Vagina (tissue), 2 donors: ENCODE results near the gene SMG6. TPM values are rescaled to one million over a fixed set of nuclear protein-coding genes. Genes with fewer than 3 reads are reported as not detected.

Experiments used
- DNase-seq, 2 donors: peaks; one replicate each; pipeline ENCODE4 v3.0.0-alpha.2; 2017; ENCODE audit errors: extremely low spot score in 2 of 2
- H3K27ac ChIP-seq: fragments of 200-600 bp; sonication (generic); one replicate; pipeline ENCODE4 v1.5.1; 2019
- H3K27me3 ChIP-seq: fragments of 200-600 bp; sonication (generic); one replicate; pipeline ENCODE4 v1.5.1; 2019
- H3K36me3 ChIP-seq, 2 donors: fragments of 200-600 bp; sonication (generic); one replicate each; pipeline ENCODE4 v1.5.1; 2017 to 2019
- H3K4me1 ChIP-seq: fragments of 200-600 bp; sonication (generic); one replicate; pipeline ENCODE4 v1.5.1; 2019
- H3K4me3 ChIP-seq, 2 donors: fragments of 200-600 bp; sonication (generic); 1 replicate in 1 of 2; 2 replicates in 1 of 2; pipeline ENCODE4 v1.5.1; 2016 to 2019
- H3K9me3 ChIP-seq: fragments of 200-600 bp; sonication (generic); one replicate; pipeline ENCODE4 v1.5.1; 2019
- CTCF ChIP-seq, 3 experiments: fragments of 450-650 bp in 2 of 3; fragments of 200-600 bp in 1 of 3; sonication (generic) in 1 of 3; IDR thresholded peaks; one replicate each; pipeline ENCODE4 v1.5.1; 2017 to 2019; ENCODE audit warnings: antibody characterized with exemption in 3 of 3, mild to moderate bottlenecking in 2 of 3, moderate library complexity in 2 of 3
- POLR2A ChIP-seq, 2 donors: fragments of 450-650 bp; IDR thresholded peaks; one replicate each; pipeline ENCODE4 v1.6.1; 2017; ENCODE audit warnings: antibody characterized with exemption in 2 of 2, mild to moderate bottlenecking in 2 of 2, moderate library complexity in 2 of 2
- POLR2AphosphoS5 ChIP-seq, 2 donors: sonication (generic); formaldehyde crosslinking; IDR thresholded peaks; one replicate each; pipeline ENCODE4 v1.9.0; 2017; ENCODE audit warnings: antibody characterized with exemption in 2 of 2, mild to moderate bottlenecking in 2 of 2, low read depth in 1 of 2; ENCODE audit not compliant: insufficient read depth in 1 of 2
- intact Hi-C: fragments of 100-400 bp; cut with DNase I; formaldehyde crosslinking; loops from one replicate; pipeline ENCODE4 v1.15.1; 2023
- total RNA-seq: library from RNA; depleted of rRNA; stranded (reverse); fragments of >200 nt; gene quantifications from one replicate; pipeline ENCODE4 v1.2.3, GENCODE V29; 2016

Gene SMG6
- total RNA-seq, 1 donor from 2014 or later, result 46.2 TPM

DNA sequence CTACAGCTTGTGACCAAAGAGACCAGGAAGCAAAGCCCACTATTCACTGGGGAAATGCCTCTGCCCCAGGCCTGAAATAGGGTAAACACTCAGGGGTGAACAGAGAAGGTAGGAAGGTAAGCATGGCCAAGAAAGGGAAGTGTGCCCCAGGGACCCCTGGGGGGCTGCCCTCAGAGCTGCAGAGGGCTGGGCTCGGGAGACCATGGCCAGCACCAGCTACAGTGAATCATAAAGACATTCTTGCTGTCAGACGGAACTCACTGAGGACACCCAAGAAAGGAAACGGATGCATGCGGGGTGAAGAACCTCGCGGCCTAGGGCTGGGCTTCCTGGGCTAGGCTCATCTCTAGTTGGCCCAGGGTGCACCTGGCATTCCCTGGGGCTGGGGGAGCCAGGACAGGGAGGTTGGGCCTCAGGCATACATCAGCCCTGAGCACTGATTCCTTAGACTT, 239.0 kb downstream of the SMG6 start:
- H3K9me3 ChIP-seq, result no peaks in the 10 kb centered on the region
- H3K4me1 ChIP-seq, result peaks cover 76% of the 10 kb centered on the region
- intact Hi-C loops, result no loop called here
- DNase-seq, result no peak
- H3K27ac ChIP-seq, result peak overlapping the region; percentile 95
- H3K4me3 ChIP-seq, result no peak overlapping the region
- peaks cover 0 to 12% of the 10 kb centered on the region in 2 donors for H3K36me3 ChIP-seq
- H3K27me3 ChIP-seq, result no peaks in the 10 kb centered on the region
- TF ChIP-seq POLR2A (IDR thresholded peaks at IDR 0.05), result no peak
- TF ChIP-seq POLR2AphosphoS5 (IDR thresholded peaks at IDR 0.05; ENCODE audit: insufficient read depth in 1 of 2, low read depth in 1 of 2), result peak in 1 of 2 donors; percentile 10

GRCh38 chr17:2064147-2064489, 239.5 kb downstream of the SMG6 start:
- Histone ChIP-seq H3K27ac (peak overlapping the region; percentile 95), H3K36me3 (peaks cover 0 to 15% of the 10 kb centered on the region in 2 donors), H3K4me3 (no peak overlapping the region), H3K27me3 (no peaks in the 10 kb centered on the region), H3K9me3 (no peaks in the 10 kb centered on the region), H3K4me1 (peaks cover 80% of the 10 kb centered on the region)
- intact Hi-C loops, result no loop called here
- DNase-seq, result no peak
- TF ChIP-seq CTCF (IDR thresholded peaks at IDR 0.05), result no peak
- no peak for TF ChIP-seq POLR2AphosphoS5 (IDR thresholded peaks at IDR 0.05; ENCODE audit: insufficient read depth in 1 of 2, low read depth in 1 of 2)

- peaks cover 0 to 21% of the 10 kb centered on the region in 2 donors for H3K36me3 ChIP-seq
- no peaks in the 10 kb centered on the region for H3K9me3 ChIP-seq
- no peak overlapping the region for H3K4me3 ChIP-seq
- intact Hi-C loops, result no loop called here
- peaks cover 82% of the 10 kb centered on the region for H3K4me1 ChIP-seq
- no peak for DNase-seq
- TF ChIP-seq POLR2A (IDR thresholded peaks at IDR 0.05) (no peak), POLR2AphosphoS5 (IDR thresholded peaks at IDR 0.05; ENCODE audit: insufficient read depth in 1 of 2, low read depth in 1 of 2) (no peak), CTCF (IDR thresholded peaks at IDR 0.05) (no peak)
- no peaks in the 10 kb centered on the region for H3K27me3 ChIP-seq
- H3K27ac ChIP-seq, result peak overlapping the region; percentile 95
These were observed 240.1 kb downstream of the SMG6 start for GRCh38 chr17:2063261-2064146.

GRCh38 chr17:2062571-2063183, 240.9 kb downstream of the SMG6 start:
- Histone ChIP-seq H3K9me3 (no peaks in the 10 kb centered on the region), H3K27ac (peak overlapping the region; percentile 95), H3K36me3 (peaks cover 0 to 23% of the 10 kb centered on the region in 2 donors), H3K27me3 (no peaks in the 10 kb centered on the region), H3K4me1 (peaks cover 74% of the 10 kb centered on the region), H3K4me3 (no peak overlapping the region)
- TF ChIP-seq POLR2AphosphoS5 (IDR thresholded peaks at IDR 0.05; ENCODE audit: insufficient read depth in 1 of 2, low read depth in 1 of 2), result no peak
- TF ChIP-seq CTCF (IDR thresholded peaks at IDR 0.05), result no peak
- no peak for TF ChIP-seq POLR2A (IDR thresholded peaks at IDR 0.05)
- intact Hi-C loops, result no loop called here
- DNase-seq, result no peak

GRCh38 chr17:2061441-2061958, 242.1 kb downstream of the SMG6 start:
- intact Hi-C loops, result no loop called here
- H3K4me1 ChIP-seq, result peaks cover 64% of the 10 kb centered on the region
- no peak for DNase-seq
- H3K36me3 ChIP-seq, result peaks cover 0 to 23% of the 10 kb centered on the region in 2 donors
- H3K9me3 ChIP-seq, result no peaks in the 10 kb centered on the region
- TF ChIP-seq CTCF (IDR thresholded peaks at IDR 0.05) (no peak), POLR2A (IDR thresholded peaks at IDR 0.05) (no peak), POLR2AphosphoS5 (IDR thresholded peaks at IDR 0.05; ENCODE audit: insufficient read depth in 1 of 2, low read depth in 1 of 2) (no peak)
- no peak overlapping the region for H3K4me3 ChIP-seq
- H3K27ac ChIP-seq, result peak overlapping the region; percentile 95
- H3K27me3 ChIP-seq, result no peaks in the 10 kb centered on the region
